SIG-M5 treated with dmso at 0.1 percent for 504 hours (cell line): Measurements from ENCODE around the gene CTNNA2.

Experiments
- DNase-seq: peaks from one replicate; lab custom pipeline; 2025; ENCODE audit not compliant: unreplicated experiment; lab: John Stamatoyannopoulos, UW

CTNNA2 gene

DNA sequence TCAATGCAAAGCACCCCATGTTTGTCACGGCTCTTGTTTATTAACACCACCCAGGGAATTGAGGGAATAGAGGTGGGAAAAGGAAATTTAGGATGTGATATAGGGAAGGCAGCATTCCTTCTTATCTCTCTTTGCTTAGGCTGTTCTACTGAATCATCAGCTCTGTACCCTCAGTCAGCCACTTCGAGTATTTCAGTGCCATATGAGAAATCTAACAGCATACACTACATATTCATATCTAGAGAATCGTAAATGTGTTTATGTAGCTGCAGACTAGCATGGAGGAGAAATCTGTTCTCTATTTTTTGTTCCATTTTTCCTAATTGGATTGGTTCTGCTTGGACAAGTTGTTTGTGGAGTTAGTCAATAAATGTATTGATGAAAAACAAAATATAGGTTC is 187.8 kb downstream of the CTNNA2 start:
- no peak for DNase-seq

DNA sequence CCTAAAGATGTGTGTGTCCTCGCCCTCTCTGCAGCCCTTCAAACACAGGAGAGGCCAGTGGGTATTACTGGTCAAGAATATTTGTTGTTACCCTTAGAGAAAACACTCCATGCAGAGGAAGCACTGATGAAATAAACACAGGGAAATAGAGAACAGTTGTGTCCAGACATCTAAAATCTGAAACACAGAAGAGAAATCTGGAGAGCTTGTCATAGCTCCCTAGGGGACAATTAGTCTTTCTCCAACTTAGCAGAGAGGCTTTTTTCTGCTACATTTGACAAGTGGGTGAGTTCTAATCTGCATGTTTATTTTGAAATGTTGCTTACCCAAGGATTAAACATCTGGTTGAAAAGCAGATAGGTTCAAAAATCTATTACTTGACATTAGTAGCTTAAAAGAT is 190.1 kb downstream of the CTNNA2 start:
- DNase-seq = no peak

DNA sequence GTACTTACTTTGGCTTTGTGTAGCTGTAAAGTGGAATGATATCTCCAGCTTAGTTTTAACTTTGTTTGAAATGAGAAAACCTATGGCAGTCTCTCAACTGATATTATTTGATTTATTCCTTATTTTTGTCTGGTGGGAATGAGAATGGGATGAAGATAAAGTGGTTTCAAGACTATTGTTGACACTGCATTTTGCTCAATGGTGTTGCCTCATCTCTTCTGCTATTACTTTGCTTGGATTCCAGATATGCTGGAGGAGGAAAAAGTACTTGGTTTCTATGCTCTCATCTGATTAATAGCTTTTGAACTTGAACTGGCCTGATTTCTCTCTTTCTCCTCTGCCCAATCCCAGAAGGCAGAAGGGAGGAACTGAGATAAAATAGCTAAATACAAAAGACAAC is 198.2 kb downstream of the CTNNA2 start:
- DNase-seq = no peak

DNA sequence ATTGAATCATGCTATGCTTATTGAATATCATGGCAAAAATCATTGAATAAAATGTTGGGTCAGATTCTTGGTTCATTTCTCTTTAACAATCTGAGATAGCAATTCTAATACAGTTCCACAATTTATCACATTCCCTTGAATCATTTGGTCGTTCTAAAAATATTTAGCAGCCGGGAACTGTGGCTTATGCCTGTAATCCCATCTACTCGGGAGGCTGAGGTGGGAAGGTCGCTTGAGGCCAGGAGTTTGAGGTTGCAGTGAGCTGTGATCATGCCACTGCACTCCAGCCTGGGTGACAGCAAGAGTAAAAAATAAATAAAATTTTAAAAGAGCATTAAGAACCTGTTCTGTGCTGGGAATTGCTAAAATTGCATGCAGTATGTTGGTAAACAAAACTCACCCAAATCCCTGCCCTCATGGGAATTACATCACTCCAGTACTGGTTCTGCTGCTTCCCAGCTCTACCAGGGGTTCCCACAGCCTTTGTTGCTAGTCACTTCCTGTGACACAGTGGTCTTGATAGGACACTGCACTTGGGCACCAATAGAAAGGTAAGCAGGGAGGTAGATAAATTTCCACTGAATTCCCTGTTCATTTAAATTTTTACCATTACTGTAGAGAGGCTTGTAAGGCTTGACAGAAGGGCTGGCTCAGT is 200.4 kb downstream of the CTNNA2 start:
- DNase-seq = no peak

DNA sequence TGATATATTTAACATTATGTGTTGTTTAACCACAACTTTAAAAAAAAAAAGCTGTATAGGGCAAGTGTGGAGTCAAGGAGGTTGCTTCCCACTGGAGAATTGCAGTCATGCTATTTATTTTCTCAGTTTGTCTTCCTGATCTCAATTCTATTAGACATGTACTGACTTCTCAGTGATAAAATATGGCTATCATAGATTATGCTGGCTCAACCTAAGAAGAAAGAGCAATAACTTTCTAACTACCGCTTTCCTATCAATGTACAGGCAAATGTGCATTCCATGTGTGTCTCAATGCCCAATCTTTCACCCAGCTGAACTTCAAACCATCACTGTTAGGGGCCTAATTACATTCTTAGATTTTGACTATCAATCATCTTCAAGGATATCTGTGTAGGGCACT is 201.4 kb downstream of the CTNNA2 start:
- no peak for DNase-seq

DNA sequence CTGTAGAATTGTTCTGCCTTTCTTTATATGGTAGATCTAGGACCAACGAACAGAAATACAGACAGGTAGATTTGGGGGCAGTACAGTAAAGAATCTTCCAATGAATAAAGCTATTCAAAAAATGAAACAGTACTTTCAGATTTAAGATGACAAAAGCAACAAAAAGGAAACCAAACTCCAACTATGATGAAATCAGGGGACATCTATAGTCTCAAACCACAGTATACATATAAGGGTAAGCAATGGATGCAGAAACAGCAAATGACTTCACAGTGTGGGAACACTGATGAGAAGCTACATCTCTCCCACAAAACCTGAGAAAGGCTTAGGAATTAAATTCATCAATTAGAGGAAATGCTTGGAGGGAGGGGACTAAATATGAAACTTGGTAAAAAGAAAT is 202.5 kb downstream of the CTNNA2 start:
- DNase-seq = no peak

DNA sequence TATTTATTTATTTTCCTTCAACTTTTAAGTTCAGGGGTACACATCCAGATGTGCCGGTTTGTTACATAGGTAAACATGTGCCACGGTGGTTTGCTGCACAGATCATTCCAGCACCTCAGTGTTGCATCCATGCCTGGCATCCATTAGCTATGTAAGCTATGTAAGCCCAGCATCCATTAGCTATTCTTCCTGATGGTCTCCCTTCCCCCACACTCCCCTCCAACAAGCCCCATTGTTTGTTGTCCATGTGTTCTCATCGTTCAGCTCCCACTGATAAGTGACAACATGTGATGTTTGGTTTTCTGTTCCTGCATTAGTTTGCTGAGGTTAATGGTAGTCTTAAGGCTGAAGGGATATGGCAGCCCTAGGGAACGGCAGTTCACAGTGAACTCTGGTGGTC is 203.4 kb downstream of the CTNNA2 start:
- DNase-seq = no peak

DNA sequence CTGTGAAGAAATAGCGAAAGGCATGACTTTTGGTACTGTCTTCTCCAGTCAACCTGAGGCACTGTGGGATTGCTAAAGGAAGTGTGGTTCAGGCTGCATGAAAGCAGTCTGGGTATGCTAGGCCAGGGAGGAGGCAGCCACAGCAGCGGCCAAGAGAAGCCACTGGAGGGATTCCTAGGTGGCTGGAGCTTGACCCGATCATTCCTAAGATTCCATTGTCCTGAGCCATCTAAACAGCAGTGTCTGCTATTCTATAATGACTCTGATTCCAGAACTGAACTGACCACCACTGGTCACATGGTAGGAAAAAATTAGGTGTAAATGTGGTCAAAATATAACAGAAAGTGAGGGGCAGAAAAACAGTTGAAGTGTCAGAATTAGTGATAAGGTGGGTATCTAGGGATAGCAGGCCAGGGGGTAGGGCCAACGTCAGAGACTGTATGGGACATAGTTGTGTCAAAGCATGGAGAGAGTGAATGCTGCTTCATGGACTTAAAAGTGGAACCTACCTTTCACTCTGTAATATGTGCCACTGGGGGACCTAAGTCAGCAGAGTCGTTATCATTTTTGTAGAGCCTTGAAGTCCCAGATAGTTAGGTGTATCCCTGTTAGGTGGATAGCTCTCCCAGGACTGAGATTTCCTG is 204.6 kb downstream of the CTNNA2 start:
- no peak for DNase-seq

DNA sequence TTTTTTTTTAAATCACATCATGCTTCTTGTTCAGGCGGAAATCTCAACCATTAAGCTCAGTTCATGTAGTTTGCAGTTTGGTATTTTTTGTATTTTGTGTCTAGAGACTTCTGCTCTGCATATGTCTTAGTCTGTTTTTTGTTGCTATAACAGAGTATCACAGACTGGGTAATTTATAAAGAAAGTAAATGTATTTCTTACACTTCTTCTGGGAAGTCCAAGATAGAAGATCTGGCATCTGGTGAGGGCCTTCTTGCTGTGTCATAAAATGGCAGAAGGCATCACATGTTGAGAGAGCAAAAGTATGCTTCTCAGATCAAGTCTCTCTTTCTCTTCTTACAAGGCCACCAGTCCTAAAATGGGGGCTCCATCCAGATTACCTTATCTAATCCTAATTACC is 208.2 kb downstream of the CTNNA2 start:
- DNase-seq = no peak

DNA sequence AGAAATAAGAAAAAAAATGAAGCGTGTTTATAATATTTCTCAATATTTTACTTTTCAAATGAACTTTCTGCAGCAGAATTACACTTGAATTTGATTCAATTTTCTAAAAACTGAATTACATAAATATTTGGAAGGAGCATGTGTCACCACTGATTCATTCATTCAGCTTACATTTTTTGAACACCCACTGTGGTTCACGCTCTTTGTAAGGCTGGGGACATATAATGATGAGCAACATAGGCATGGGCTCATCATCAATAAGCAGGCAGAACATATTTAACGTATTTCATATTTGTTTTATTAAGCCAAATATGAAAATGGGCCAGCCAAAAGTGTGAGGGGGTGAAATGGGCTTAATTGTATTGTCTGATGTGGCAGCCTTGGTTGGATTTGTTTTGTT is 209.1 kb downstream of the CTNNA2 start:
- no peak for DNase-seq

DNA sequence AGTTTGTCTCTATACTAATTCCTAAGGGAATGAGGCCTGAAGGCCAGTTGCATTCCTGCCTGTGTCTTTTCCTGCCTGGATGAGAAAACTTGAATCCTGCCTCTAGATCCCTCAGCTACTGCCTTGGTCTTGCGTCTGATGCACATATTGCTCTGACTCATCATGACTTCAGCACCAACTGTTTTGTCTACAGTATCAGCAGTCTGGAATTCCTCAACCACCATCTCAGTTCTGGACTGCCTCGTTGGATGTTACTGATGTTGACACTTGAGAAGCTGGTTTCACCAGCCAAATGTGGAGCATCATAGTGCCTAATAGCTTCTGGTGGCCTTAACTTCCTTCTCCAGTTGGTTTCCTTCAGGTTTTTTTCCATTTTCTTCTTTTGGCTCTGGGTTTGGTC is 211.0 kb downstream of the CTNNA2 start:
- DNase-seq = no peak

DNA sequence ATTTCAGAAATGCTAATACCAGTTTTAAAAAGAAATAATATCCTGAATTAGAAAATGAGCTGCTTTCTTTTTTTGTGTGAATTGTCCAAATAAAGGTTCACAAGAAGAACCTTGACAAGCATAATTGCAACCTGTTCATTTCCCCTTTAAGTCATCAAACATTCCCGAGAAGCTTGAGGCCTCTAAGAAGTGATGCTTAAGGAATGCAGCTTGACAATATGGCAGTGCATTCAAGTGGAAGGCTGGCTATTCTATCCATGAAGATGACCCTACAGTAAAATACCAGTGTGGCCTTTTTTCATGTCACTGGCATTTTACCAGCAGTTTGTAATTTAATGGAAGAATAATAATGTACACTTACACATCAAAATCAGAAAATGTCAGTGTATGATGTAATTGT is 216.7 kb downstream of the CTNNA2 start:
- DNase-seq = no peak

DNA sequence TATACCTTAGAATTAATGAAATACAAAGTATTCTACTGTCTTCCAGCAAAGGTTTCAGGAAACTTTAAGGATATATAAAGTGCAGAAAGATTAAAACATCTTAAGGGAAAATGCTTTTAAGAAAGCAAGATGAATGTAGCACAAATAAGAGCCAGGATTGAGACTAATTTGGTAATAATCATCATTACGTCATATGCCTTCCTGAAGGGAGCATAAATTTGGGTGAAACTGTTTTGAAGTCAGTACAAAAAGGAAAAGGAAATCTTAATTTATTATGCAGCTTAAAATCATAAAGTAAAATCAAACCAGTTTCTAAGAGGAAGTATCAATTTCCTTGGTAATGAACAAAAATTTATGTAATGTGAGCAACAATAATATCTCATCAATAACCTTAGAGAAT is 221.7 kb downstream of the CTNNA2 start:
- no peak for DNase-seq

DNA sequence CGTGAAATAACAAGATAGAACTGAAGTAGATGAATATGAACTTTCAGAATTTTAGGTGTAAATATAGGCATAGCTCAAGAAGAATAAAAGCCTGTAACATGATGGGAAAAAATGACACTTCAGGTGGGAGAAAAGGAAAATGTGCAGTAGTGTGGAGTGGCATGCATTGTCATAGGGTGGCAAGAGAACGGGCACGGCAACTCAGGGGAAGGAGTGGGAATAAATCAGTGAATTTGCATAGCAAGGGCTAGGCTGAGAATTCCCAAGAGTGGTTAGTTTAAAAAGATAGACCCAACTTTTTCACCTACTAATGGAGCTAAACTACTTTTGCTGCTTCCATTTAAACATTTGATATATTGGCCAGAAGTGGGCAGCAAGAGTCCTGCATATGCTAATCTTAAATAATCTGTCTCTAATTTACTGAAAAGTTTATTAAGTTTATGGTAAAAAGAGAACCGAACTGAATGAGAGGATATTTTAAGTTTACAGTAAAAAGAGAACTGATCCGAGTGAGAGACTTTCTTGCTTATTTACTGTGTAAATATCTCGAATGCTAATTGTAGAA is 228.1 kb downstream of the CTNNA2 start:
- no peak for DNase-seq

DNA sequence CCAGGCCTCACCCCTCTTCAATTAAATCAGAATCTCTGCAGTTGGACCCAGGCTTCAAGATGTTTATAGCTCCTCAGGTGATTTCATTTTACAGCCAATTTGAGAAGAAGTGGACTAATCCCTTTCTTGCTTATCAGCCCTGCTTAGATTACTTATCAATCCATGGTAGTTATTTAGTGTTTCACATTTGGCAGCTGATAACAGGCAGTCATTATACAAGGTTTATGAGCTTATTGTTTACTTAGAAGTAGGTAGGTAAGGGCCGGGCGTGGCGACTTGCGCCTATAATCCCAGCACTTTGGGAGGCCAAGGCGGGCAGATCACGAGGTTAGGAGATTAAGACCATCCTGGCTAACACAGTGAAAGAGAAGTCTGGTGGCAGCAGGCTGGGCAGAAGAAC is 237.5 kb downstream of the CTNNA2 start:
- no peak for DNase-seq

DNA sequence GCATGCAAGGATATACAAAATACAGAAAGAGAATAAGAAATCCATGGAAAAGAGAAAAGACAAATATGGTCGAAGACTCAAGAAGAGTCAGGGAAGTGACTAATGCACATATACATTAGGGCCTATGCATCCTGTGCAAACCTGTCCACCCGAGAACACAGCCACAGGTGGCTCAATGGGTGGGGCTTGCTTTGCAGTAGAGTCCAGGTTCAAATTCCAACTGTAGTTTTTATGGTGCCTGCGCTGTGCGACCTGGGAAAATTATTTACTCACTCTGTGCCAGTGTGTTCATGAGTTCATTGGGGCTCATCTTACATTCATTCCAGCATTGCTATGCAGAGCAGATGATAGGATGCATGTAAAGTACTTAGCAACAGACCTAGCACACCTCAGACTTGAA is 244.7 kb downstream of the CTNNA2 start:
- DNase-seq = no peak

DNA sequence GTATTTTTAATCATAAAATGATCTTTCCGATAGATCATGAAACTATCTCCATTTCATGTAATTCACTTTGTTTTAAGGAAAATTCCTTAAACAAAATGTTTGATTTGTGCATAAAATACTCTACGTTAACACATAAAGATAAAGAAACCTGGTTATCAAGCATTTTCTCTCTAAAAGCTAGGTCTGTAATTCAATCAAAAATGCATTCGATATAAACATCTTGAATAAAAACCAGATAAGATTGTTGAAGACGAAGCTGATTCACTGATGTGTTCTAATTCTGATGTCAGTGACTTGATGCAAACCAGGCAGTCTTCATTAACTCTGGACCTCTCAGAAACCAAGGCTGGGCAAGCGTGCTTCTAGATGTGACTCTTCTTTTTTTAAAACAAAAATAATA is 245.2 kb downstream of the CTNNA2 start:
- no peak for DNase-seq

DNA sequence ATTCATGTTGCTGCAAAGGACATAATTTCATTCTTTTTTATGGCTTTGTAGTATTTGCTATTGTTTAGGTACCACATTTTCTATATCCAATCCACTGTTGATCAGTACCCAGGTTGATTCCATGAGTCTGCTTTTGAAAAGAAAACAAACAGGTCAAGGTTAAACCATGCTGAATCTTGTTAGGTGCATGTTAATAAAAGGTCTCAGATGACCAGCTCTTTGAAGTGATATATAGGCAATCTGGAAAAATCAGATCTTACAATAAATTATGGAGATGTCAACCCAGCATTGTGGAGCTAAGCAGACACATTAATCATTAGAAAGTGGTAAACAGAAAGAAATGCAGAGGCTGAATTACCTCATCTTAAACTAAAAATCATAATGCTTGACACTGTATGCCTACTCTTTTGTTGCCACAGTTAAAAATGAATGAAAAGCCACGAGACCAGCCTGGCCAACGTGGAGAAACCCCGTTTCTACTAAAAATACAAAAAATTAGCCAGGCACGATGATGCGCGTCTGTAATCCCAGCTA is 246.0 kb downstream of the CTNNA2 start:
- no peak for DNase-seq

DNA sequence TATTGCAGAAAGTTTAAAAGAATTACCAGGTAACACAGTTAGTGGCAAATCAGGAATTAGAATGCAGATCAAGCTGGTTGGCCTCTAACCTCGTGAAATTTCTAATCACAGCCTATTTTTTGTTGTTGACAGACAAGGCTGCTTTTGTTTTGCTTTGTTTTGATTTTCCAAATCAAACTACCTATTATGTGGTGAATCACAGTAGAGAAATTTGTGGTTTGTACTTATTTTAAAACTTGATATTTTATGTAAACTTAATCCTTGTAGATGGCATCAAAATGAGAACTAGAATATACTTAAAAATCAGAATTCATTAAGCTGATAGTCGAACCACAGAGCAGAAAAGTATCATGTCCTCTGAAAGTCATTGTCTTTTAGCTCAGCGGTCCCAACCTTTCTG is 258.1 kb downstream of the CTNNA2 start:
- DNase-seq = no peak

DNA sequence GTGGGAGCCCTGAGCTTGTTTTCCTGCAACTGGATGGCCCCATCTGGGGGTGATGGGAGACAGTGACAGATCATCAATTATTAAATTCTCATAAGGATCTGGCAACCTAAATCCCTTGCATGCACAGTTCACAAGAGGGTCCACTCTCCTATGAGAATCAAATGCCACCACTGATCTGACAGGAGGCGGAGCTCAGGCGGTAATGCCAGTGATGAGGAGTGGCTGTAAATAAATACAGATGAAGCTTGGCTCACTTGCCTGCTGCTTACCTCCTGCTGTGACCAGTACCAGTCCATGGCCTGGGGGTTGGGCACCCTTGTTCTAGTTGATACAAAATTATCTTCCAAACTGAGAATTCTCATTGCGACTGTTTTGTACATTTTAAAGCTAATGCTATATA is 258.6 kb downstream of the CTNNA2 start:
- no peak for DNase-seq

DNA sequence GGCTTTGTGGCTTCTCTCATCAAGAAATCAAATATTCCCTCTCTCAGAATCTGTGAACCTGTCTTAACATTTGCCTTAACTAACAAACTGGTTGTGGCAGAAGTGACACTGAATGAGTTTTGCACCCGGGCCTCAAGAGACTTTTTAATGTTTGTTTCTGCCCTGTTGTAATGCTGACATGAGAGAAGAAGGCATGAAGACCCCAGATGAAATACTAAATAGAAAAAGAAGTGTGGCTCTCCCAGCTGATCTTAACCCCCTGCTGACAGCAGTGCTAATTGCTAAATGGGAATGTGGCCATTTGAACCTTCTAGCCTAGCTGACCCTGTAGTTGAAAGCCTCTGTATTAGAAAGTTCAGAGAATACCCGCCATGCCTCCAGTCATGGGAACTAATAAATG is 261.2 kb downstream of the CTNNA2 start:
- no peak for DNase-seq

DNA sequence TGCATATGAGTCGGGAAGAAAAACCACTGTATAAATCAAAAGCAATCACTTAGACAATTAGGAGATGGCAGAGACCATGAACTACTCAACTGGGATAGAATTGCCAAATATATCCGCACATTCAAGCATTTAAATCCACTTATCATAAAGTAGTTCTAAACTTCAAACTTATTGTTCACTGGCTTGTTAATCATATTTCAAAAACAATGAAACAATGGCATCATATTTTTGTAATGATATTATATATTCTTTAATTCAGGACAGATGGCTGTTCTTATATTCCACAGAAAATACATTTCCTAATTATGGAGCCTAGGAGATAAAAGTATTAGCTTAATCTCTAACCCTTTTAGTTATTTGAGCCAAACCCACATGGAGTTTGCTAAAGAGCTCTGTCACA is 263.6 kb downstream of the CTNNA2 start:
- DNase-seq = no peak

DNA sequence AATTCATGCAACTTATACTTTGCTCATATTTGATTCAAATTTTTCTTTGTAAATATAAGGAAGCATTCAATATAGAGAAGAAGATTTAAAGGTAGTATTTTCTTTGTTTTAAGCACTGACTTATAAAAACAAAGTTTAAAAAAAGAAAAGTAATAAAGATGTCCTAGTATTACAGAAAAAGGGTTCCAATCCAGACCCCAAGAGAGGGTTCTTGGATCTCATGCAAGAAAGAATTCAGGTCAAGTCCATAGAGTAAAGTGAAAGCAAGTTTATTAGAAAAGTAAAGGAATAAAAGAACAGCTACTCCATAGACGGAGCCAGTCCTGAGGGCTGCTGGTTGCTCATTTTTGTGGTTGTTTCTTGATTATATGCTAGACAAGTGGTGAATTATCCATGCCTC is 267.9 kb downstream of the CTNNA2 start:
- DNase-seq = no peak
